ENCODE measurements around the gene TOM1L2.
A peak's percentile ranks its signal among the peaks of the same experiment; 100 is the strongest.
"Not testable (repeated sequence)": the region's sequence is repeated elsewhere in the genome, so short reads cannot be mapped to it uniquely, and the experiment has no call there.

TOM1L2 gene

GRCh38 chr17:17972126-17972951, at the start of gene TOM1L2, which contains the start of gene DRC3:
TOM1L2 (minus strand) TSS chr17:17972400; CDS start chr17:17972313, 87 bp downstream.
DRC3 (plus strand) TSS chr17:17972862; CDS start chr17:17977599, 4,737 bp downstream.
- peak; percentile 100 for DNase-seq

- no peak for DNase-seq
Observed at GRCh38 chr17:18021372-18021771, 49.2 kb upstream of the TOM1L2 start.

GRCh38 chr17:18020971-18021370, 48.8 kb upstream of the TOM1L2 start:
- no peak for DNase-seq

GRCh38 chr17:18019838-18020154, 47.6 kb upstream of the TOM1L2 start:
- no peak for DNase-seq

GRCh38 chr17:18018411-18018921, 46.3 kb upstream of the TOM1L2 start:
- no peak for DNase-seq

GRCh38 chr17:18017958-18018357, 45.8 kb upstream of the TOM1L2 start:
- no peak for DNase-seq

GRCh38 chr17:18016426-18016825, 44.2 kb upstream of the TOM1L2 start:
- no peak for DNase-seq

- DNase-seq: no peak
Observed at GRCh38 chr17:18015593-18015992, 43.4 kb upstream of the TOM1L2 start.

- DNase-seq: no peak
Observed at GRCh38 chr17:18014006-18014405, 41.8 kb upstream of the TOM1L2 start.

- DNase-seq: no peak
Observed at GRCh38 chr17:18011286-18011685, 39.1 kb upstream of the TOM1L2 start.

- DNase-seq: no peak
Observed at GRCh38 chr17:18009609-18010420, 37.6 kb upstream of the TOM1L2 start.

- DNase-seq: no peak
Observed at GRCh38 chr17:18008496-18009268, 36.5 kb upstream of the TOM1L2 start.

GRCh38 chr17:18006495-18007239, 34.5 kb upstream of the TOM1L2 start:
- DNase-seq: no peak

- no peak for DNase-seq
Observed at GRCh38 chr17:18005496-18005895, 33.3 kb upstream of the TOM1L2 start.

GRCh38 chr17:18004884-18005305, 32.7 kb upstream of the TOM1L2 start:
- no peak for DNase-seq

GRCh38 chr17:18004345-18004744, 32.1 kb upstream of the TOM1L2 start:
- DNase-seq: no peak

- no peak for DNase-seq
Observed at GRCh38 chr17:18002171-18002570, 30.0 kb upstream of the TOM1L2 start.

- no peak for DNase-seq
Observed at GRCh38 chr17:18000030-18000408, 27.8 kb upstream of the TOM1L2 start.

GRCh38 chr17:17999364-18000029, 27.3 kb upstream of the TOM1L2 start:
- DNase-seq: no peak

- no peak for DNase-seq
Observed at GRCh38 chr17:17998934-17999333, 26.7 kb upstream of the TOM1L2 start.

GRCh38 chr17:17995887-17996286, 23.7 kb upstream of the TOM1L2 start:
- DNase-seq: not testable (repeated sequence)

All from activated naive CD4-positive, alpha-beta T cell treated with anti-CD3 and anti-CD28 coated beads, Interleukin-2, amount 50 U/mL, for 16 hours (primary cell).